GM12878 (cell line): ENCODE results near the gene NFATC2. TPM values are rescaled to one million over a fixed set of nuclear protein-coding genes. Genes with fewer than 3 reads are reported as not detected.

Experiments
- ATAC-seq: fragments of 200-7000 bp; cut with Tn5 transposase; 3 replicates; pipeline ENCODE4 v1.9.1; 2020; ENCODE audit warnings: mild to moderate bottlenecking, moderate library complexity
- BruUV-seq: library from RNA; stranded (reverse); fragments of 400-500 nt; replicated peaks from 2 replicates; lab custom pipeline; 2021; lab: Mats Ljungman, UMichigan
- CTCF ChIA-PET: fragments of 300-600 bp; sonication (Branson Sonifier 250); formaldehyde crosslinking; extraction: SDS; loops from one replicate; lab custom pipeline; 2021; ENCODE audit warnings: inconsistent platforms; lab: Yijun Ruan, JAX
- POLR2A ChIA-PET: fragments of 350-600 bp; formaldehyde crosslinking; extraction: SDS; loops from one replicate; lab custom pipeline; 2021; ENCODE audit warnings: inconsistent platforms; lab: Charles Lee
- RAD21 ChIA-PET: fragments of 300-600 bp; sonication (Branson Sonifier 250); formaldehyde crosslinking; loops from one replicate; lab custom pipeline; 2023; ENCODE audit warnings: antibody characterized with exemption; ENCODE audit not compliant: unreplicated experiment; lab: Charles Lee
- SMC1A ChIA-PET: fragments of 300-600 bp; sonication (Branson Sonifier 250); formaldehyde crosslinking; loops from one replicate; lab custom pipeline; 2023; ENCODE audit not compliant: unreplicated experiment, uncharacterized antibody; lab: Charles Lee
- DNase-seq: peaks from one replicate; pipeline ENCODE4 v3.0.0-alpha.2; 2011; ENCODE audit warnings: low read depth, low spot score
- FAIRE-seq: peaks from 3 replicates; lab custom pipeline; 2011; peaks lifted over from hg19 to GRCh38; lab: Jason Lieb, UNC
- H2AFZ ChIP-seq: 2 replicates; pipeline ENCODE4 v1.6.0; 2011; ENCODE audit warnings: low read depth, low read length, control low read depth; ENCODE audit not compliant: control insufficient read depth
- H3K27ac ChIP-seq: 2 replicates; pipeline ENCODE4 v1.5.1; 2011; ENCODE audit warnings: control low read depth; ENCODE audit not compliant: control insufficient read depth, insufficient read depth
- H3K27me3 ChIP-seq, 2 experiments: replicated peaks in 1 of 2; 2 replicates each; pipeline versions ENCODE4 v1.6.0 to v1.6.1; 2011; ENCODE audit warnings: low read length in 1 of 2; ENCODE audit not compliant: control insufficient read depth in 2 of 2, insufficient read depth in 2 of 2
- H3K36me3 ChIP-seq, 2 experiments: 2 replicates each; pipeline ENCODE4 v1.5.1; 2011; ENCODE audit warnings: low read length in 1 of 2; ENCODE audit not compliant: control insufficient read depth in 2 of 2, insufficient read depth in 2 of 2
- H3K4me1 ChIP-seq: 2 replicates; pipeline ENCODE4 v1.6.1; 2011; ENCODE audit warnings: mild to moderate bottlenecking, low read length, moderate library complexity, mixed read lengths; ENCODE audit not compliant: control insufficient read depth, insufficient read depth
- H3K4me2 ChIP-seq: 2 replicates; pipeline ENCODE4 v1.6.0; 2011; ENCODE audit warnings: control low read depth; ENCODE audit not compliant: control insufficient read depth, insufficient read depth
- H3K4me3 ChIP-seq: fragments of 200-600 bp; sonication (generic); 2 replicates; pipeline ENCODE4 v1.5.1; 2016
- H3K79me2 ChIP-seq: 2 replicates; pipeline ENCODE4 v1.6.0; 2011; ENCODE audit warnings: low read length; ENCODE audit not compliant: control insufficient read depth, insufficient read depth
- H3K9ac ChIP-seq: 2 replicates; pipeline ENCODE4 v1.8.0; 2011; ENCODE audit warnings: low read length, control low read depth, mixed read lengths; ENCODE audit not compliant: control insufficient read depth, insufficient read depth
- H3K9me3 ChIP-seq: replicated peaks from 3 replicates; pipeline ENCODE4 v1.5.1; 2011; ENCODE audit warnings: mild to moderate bottlenecking, low read length; ENCODE audit not compliant: control insufficient read depth, insufficient read depth
- H4K20me1 ChIP-seq: 2 replicates; pipeline ENCODE4 v1.6.0; 2011; ENCODE audit not compliant: control insufficient read depth, insufficient read depth
- CHD2 ChIP-seq: IDR thresholded peaks from 2 replicates; pipeline ENCODE4 v1.6.1; 2011; ENCODE audit warnings: low read depth, low read length, improper control_type of control experiment, borderline replicate concordance
- WGBS: methylation state at CpG from one replicate; pipeline ENCODE4 v1.1.6; 2016; ENCODE audit warnings: low lambda C conversion rate; ENCODE audit not compliant: insufficient replicate concordance, insufficient coverage; ENCODE audit errors: missing lambda C conversion rate; 5-methylcytosine and 5-hydroxymethylcytosine counted together
- in situ Hi-C: fragments of 300-500 bp; cut with MboI; formaldehyde crosslinking; loops from 9 replicates; pipeline ENCODE4 v1.14.3; 2018; ENCODE audit warnings: mixed read lengths
- intact Hi-C: fragments of 100-400 bp; cut with micrococcal nuclease; formaldehyde crosslinking; loops from one replicate; pipeline ENCODE4 v1.14.2; 2022; ENCODE audit not compliant: unreplicated experiment
- polyA plus RNA-seq, 11 experiments: library from polyadenylated mRNA; depleted of rRNA in 4 of 11; unstranded in 6 of 11; stranded (reverse) in 5 of 11; fragments of >200 nt; fragmentation: Nextera tagmentation in 4 of 11; fragmentation: Illumina TruSeq in 1 of 11; extraction: Ambion mirVana in 4 of 11; extraction: Trizol in 1 of 11; gene quantifications; 1 replicate in 1 of 11; 2 replicates in 10 of 11; pipeline versions ENCODE4 v1.2.1 to v1.2.3, GENCODE V29; 2011 to 2016; ENCODE audit warnings: inconsistent platforms in 2 of 11, missing spikeins in 2 of 11, low read depth in 1 of 11
- total RNA-seq, 4 experiments: library from RNA; depleted of rRNA in 3 of 4; stranded (reverse); fragments of >200 nt in 3 of 4; fragmentation: Illumina TruSeq in 1 of 4; extraction: Trizol in 1 of 4; gene quantifications; 2 replicates each; pipeline versions ENCODE4 v1.2.1 to v1.2.3, GENCODE V29; 2013 to 2021
- TF ChIP-seq, protein P1 (sequence below): fragments of 150-350 bp; IDR thresholded peaks from 2 replicates; pipeline ENCODE4 v1.6.1; 2016; ENCODE audit warnings: low read depth, low read length
- TF ChIP-seq, protein P2 (sequence below): fragments of 450-650 bp; formaldehyde crosslinking; IDR thresholded peaks from 2 replicates; pipeline ENCODE4 v1.4.0; 2022; ENCODE audit warnings: mild to moderate bottlenecking, moderate library complexity

The NFATC2 gene
- total and polyA plus RNA-seq, 10 of the 15 experiments (the other 5 are each of a cell fraction or from before 2014, with no cell fraction given), result 3.3 to 20.0 (median 7.3) TPM

DNA sequence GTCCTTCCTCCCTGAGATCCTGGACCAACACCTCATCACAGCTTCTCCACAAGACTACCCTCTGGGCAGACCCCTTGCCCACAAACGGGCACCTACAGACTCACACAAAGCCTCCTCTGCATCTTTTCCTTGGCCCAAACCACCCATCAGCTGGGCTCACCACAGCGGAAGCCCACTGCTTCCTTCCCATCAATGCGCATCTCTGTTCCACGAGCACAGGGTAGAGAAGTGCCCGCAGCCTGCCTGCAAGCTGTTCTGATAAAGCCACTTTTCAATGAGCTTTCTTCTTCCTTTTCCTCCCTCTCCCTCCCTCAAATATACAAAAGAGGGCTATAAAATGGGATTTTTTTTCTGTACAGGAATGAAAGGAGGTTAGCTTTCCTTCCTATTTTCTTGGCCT lies 111.2 kb downstream of the NFATC2 start (continued):
- TF ChIP-seq, protein P1, sequence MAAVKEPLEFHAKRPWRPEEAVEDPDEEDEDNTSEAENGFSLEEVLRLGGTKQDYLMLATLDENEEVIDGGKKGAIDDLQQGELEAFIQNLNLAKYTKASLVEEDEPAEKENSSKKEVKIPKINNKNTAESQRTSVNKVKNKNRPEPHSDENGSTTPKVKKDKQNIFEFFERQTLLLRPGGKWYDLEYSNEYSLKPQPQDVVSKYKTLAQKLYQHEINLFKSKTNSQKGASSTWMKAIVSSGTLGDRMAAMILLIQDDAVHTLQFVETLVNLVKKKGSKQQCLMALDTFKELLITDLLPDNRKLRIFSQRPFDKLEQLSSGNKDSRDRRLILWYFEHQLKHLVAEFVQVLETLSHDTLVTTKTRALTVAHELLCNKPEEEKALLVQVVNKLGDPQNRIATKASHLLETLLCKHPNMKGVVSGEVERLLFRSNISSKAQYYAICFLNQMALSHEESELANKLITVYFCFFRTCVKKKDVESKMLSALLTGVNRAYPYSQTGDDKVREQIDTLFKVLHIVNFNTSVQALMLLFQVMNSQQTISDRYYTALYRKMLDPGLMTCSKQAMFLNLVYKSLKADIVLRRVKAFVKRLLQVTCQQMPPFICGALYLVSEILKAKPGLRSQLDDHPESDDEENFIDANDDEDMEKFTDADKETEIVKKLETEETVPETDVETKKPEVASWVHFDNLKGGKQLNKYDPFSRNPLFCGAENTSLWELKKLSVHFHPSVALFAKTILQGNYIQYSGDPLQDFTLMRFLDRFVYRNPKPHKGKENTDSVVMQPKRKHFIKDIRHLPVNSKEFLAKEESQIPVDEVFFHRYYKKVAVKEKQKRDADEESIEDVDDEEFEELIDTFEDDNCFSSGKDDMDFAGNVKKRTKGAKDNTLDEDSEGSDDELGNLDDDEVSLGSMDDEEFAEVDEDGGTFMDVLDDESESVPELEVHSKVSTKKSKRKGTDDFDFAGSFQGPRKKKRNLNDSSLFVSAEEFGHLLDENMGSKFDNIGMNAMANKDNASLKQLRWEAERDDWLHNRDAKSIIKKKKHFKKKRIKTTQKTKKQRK, result no peak

DNA sequence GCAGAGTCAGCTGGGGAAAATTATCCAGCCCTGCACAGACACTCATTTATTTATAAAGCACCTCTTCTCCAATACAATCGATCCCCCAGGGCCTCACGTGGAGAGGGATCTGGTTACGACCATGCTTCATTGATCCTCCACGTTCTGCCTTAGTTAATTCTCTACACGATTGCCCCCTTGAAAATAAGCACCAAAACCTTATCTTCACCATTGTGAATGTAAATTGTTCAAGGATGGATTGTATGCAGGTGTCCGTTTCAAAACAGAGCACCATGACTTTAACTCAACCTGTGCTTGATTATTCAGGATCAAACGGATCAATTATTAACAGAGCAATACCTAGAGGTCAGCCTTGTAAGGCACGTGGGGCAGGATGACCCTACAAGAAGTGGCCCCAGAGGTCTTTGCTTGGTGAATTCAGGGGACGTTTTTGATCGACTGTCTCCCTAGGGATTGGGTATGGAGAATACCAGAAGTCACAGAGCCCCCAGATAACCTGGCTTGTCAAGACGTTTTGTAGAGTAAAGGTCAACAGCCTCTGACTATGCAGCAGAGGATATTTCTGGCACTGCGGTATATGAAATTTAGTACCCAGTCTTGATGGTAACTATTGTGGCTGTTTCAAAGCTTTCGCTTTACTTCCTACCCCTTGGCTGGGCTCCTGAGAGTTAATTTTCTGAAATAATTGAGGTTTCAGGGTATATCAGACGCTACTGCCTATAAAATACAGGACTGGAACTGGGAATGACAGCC lies 112.1 kb downstream of the NFATC2 start:
- FAIRE-seq (no peak), DNase-seq (no peak), ATAC-seq (no peak)
- intact Hi-C loops (no loop called here), in situ Hi-C loops (no loop called here)
- ChIA-PET CTCF (no interaction called here), SMC1A (interaction anchor here (1.0 kb wide), 1 partner anchor 109 kb away, joined by 3 read pairs; no protein-coding TSS in a partner anchor), POLR2A (no interaction called here), RAD21 (no interaction called here)
- Histone ChIP-seq H3K79me2 (no peaks in the 10 kb centered on the region), H3K4me3 (no peak overlapping the region), H3K27ac (no peak overlapping the region), H3K4me2 (no peak overlapping the region), H3K4me1 (peaks cover 5% of the 10 kb centered on the region), H3K27me3 (no peaks in the 10 kb centered on the region), H3K9me3 (no peaks in the 10 kb centered on the region), H2AFZ (no peak overlapping the region), H4K20me1 (no peaks in the 10 kb centered on the region), H3K36me3 (peaks cover 17 to 27% of the 10 kb centered on the region in 2 experiments), H3K9ac (no peak overlapping the region)
- TF ChIP-seq, protein P2, sequence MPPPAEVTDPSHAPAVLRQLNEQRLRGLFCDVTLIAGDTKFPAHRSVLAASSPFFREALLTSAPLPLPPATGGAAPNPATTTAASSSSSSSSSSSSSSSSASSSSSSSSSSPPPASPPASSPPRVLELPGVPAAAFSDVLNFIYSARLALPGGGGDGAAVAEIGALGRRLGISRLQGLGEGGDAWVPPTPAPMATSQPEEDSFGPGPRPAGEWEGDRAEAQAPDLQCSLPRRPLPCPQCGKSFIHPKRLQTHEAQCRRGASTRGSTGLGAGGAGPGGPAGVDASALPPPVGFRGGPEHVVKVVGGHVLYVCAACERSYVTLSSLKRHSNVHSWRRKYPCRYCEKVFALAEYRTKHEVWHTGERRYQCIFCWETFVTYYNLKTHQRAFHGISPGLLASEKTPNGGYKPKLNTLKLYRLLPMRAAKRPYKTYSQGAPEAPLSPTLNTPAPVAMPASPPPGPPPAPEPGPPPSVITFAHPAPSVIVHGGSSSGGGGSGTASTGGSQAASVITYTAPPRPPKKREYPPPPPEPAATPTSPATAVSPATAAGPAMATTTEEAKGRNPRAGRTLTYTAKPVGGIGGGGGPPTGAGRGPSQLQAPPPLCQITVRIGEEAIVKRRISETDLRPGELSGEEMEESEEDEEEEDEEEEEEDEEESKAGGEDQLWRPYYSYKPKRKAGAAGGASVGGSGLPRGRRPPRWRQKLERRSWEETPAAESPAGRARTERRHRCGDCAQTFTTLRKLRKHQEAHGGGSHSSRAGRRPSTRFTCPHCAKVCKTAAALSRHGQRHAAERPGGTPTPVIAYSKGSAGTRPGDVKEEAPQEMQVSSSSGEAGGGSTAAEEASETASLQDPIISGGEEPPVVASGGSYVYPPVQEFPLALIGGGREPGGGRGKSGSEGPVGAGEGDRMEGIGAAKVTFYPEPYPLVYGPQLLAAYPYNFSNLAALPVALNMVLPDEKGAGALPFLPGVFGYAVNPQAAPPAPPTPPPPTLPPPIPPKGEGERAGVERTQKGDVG (CRISPR knock-in tag), result no peak
- TF ChIP-seq CHD2, result no peak
- no TSS peak for BruUV-seq
- 55% methylated on average over 14 of the region's 14 CpGs for WGBS
